ENCODE data around the gene GFAP. TPM values are rescaled to one million over a fixed set of nuclear protein-coding genes. Genes with fewer than 3 reads are reported as not detected.

The GFAP gene
- total RNA-seq, 1 donor from 2014 or later: not detected

DNA sequence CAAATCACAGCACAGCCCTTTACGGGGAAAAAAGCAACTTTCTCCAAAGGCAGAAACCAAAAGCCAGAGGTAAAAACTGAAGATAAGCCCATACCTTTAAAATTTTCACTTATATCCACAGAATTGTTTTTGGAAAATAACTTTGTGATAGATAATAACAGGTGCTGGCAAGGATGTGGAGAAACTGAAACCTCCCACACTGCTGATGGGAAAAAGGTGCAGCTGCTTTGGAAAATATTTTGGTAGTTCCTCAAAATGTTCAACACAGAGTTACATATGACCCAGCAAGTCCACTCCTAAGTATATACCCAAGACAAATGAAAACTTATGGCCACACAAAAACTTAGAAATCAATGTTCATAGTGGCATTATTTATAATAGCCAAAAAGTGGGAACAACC, 28.3 kb downstream of the GFAP start:
- TF ChIP-seq, protein P1, sequence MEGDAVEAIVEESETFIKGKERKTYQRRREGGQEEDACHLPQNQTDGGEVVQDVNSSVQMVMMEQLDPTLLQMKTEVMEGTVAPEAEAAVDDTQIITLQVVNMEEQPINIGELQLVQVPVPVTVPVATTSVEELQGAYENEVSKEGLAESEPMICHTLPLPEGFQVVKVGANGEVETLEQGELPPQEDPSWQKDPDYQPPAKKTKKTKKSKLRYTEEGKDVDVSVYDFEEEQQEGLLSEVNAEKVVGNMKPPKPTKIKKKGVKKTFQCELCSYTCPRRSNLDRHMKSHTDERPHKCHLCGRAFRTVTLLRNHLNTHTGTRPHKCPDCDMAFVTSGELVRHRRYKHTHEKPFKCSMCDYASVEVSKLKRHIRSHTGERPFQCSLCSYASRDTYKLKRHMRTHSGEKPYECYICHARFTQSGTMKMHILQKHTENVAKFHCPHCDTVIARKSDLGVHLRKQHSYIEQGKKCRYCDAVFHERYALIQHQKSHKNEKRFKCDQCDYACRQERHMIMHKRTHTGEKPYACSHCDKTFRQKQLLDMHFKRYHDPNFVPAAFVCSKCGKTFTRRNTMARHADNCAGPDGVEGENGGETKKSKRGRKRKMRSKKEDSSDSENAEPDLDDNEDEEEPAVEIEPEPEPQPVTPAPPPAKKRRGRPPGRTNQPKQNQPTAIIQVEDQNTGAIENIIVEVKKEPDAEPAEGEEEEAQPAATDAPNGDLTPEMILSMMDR (IDR thresholded peaks at IDR 0.05): no peak
- Mint-ChIP-seq H3K27ac (ENCODE audit: unreplicated experiment) (no peak overlapping the region), H3K27me3 (ENCODE audit: unreplicated experiment) (no peaks in the 10 kb centered on the region), H3K4me3 (ENCODE audit: unreplicated experiment) (no peak overlapping the region), H3K36me3 (ENCODE audit: unreplicated experiment) (peaks cover 31% of the 10 kb centered on the region), H3K9me3 (ENCODE audit: unreplicated experiment) (no peaks in the 10 kb centered on the region), H3K4me1 (ENCODE audit: unreplicated experiment) (no peaks in the 10 kb centered on the region)
- no peak for DNase-seq (ENCODE audit: extremely low spot score, unreplicated experiment)

- H3K9me3 Mint-ChIP-seq (ENCODE audit: unreplicated experiment): no peaks in the 10 kb centered on the region
- no peak overlapping the region for H3K27ac Mint-ChIP-seq (ENCODE audit: unreplicated experiment)
- DNase-seq (ENCODE audit: extremely low spot score, unreplicated experiment): no peak
- TF ChIP-seq, protein P1 (IDR thresholded peaks at IDR 0.05): no peak
- no peak overlapping the region for H3K4me3 Mint-ChIP-seq (ENCODE audit: unreplicated experiment)
- H3K36me3 Mint-ChIP-seq (ENCODE audit: unreplicated experiment): peaks cover 34% of the 10 kb centered on the region
- H3K27me3 Mint-ChIP-seq (ENCODE audit: unreplicated experiment): no peaks in the 10 kb centered on the region
- H3K4me1 Mint-ChIP-seq (ENCODE audit: unreplicated experiment): no peaks in the 10 kb centered on the region
These were observed 30.4 kb downstream of the GFAP start for GRCh38 chr17:44884941-44885340.

GRCh38 chr17:44881145-44881544, 34.2 kb downstream of the GFAP start:
- TF ChIP-seq, protein P1 (IDR thresholded peaks at IDR 0.05): no peak
- Mint-ChIP-seq H3K4me1 (ENCODE audit: unreplicated experiment) (no peaks in the 10 kb centered on the region), H3K36me3 (ENCODE audit: unreplicated experiment) (peaks cover 43% of the 10 kb centered on the region), H3K27ac (ENCODE audit: unreplicated experiment) (no peak overlapping the region), H3K4me3 (ENCODE audit: unreplicated experiment) (no peak overlapping the region), H3K27me3 (ENCODE audit: unreplicated experiment) (no peaks in the 10 kb centered on the region), H3K9me3 (ENCODE audit: unreplicated experiment) (no peaks in the 10 kb centered on the region)
- no peak for DNase-seq (ENCODE audit: extremely low spot score, unreplicated experiment)

DNA sequence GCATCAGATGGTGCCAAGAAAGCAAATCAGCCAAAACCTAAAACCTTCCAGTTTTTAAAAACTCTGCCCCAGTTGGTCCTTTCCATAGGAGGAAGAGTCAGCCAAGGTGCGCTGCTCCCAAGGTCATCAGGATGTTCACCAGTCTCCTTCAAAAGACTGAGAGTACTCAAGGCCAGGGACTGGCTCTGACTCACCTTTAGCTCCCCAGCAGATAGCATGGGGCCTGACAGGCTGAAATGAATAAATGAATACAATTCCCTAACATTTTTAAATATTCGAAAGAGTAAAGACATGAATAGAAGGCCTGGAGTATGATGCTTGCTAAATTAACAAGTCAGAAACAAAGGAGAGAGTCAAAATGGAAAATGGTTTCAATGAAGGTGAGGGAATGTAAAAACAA, 35.2 kb downstream of the GFAP start:
- Mint-ChIP-seq H3K4me3 (ENCODE audit: unreplicated experiment) (no peak overlapping the region), H3K27me3 (ENCODE audit: unreplicated experiment) (no peaks in the 10 kb centered on the region), H3K9me3 (ENCODE audit: unreplicated experiment) (no peaks in the 10 kb centered on the region), H3K4me1 (ENCODE audit: unreplicated experiment) (no peaks in the 10 kb centered on the region), H3K36me3 (ENCODE audit: unreplicated experiment) (peaks cover 45% of the 10 kb centered on the region), H3K27ac (ENCODE audit: unreplicated experiment) (no peak overlapping the region)
- DNase-seq (ENCODE audit: extremely low spot score, unreplicated experiment): no peak
- TF ChIP-seq, protein P1 (IDR thresholded peaks at IDR 0.05): no peak

DNA sequence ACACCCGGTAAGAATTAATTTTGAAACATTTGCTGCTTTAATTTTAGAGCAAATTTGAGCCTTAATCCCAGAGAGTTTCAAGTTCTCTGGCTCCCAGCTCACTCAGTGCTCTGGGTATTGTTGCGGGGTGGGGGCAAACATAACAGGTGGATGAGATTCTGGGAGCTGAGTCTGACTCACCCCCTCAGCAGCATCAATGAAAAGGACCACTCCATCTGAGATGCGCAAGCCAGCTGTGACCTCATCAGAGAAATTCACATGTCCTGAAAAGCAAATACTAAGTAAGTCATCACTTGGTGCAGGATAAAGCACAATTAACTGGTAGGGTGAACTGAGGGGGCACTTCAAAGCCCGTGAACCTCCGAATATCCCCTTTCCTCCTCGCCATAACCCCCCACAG, 35.9 kb downstream of the GFAP start:
- no peaks in the 10 kb centered on the region for H3K4me1 Mint-ChIP-seq (ENCODE audit: unreplicated experiment)
- no peak overlapping the region for H3K27ac Mint-ChIP-seq (ENCODE audit: unreplicated experiment)
- H3K36me3 Mint-ChIP-seq (ENCODE audit: unreplicated experiment): peaks cover 42% of the 10 kb centered on the region
- no peak for DNase-seq (ENCODE audit: extremely low spot score, unreplicated experiment)
- TF ChIP-seq, protein P1 (IDR thresholded peaks at IDR 0.05): no peak
- no peaks in the 10 kb centered on the region for H3K27me3 Mint-ChIP-seq (ENCODE audit: unreplicated experiment)
- H3K9me3 Mint-ChIP-seq (ENCODE audit: unreplicated experiment): no peaks in the 10 kb centered on the region
- H3K4me3 Mint-ChIP-seq (ENCODE audit: unreplicated experiment): no peak overlapping the region

Data from osteocyte (in vitro differentiated cells).